HEK293 (cell line): ENCODE results near the gene GFOD1.

Source experiments
- CTCF ChIA-PET: fragments of 350-600 bp; formaldehyde crosslinking; extraction: SDS; loops from one replicate; lab custom pipeline; 2021; ENCODE audit warnings: antibody characterized with exemption; lab: Yijun Ruan, JAX
- POLR2A ChIA-PET: fragments of 300-600 bp; formaldehyde crosslinking; extraction: SDS; loops from one replicate; lab custom pipeline; 2020; ENCODE audit warnings: antibody characterized with exemption, inconsistent platforms; lab: Yijun Ruan, JAX
- H3K27ac ChIP-seq: fragments of 200-500 bp; sonication (Bioruptor generic); 2 replicates; pipeline ENCODE4 v1.5.1; 2014; ENCODE audit warnings: low read depth, low read length, control low read depth, inconsistent platforms; ENCODE audit errors: extremely low read depth
- H3K36me3 ChIP-seq, 2 experiments: fragments of 200-500 bp in 1 of 2; sonication (Bioruptor generic) in 1 of 2; 1 replicate in 1 of 2; 2 replicates in 1 of 2; pipeline ENCODE4 v1.5.1; 2014 to 2017; ENCODE audit warnings: inconsistent platforms in 2 of 2, low read length in 2 of 2; ENCODE audit not compliant: control insufficient read depth in 2 of 2, insufficient read depth in 1 of 2
- H3K4me1 ChIP-seq: fragments of 200-500 bp; sonication (Bioruptor generic); 2 replicates; pipeline ENCODE4 v1.5.1; 2014; ENCODE audit warnings: mild to moderate bottlenecking, low read length, inconsistent platforms; ENCODE audit not compliant: control insufficient read depth, insufficient read depth
- H3K4me3 ChIP-seq: 2 replicates; pipeline ENCODE4 v1.5.1; 2011; ENCODE audit warnings: low read depth, mild to moderate bottlenecking, control low read depth, low read length, moderate library complexity
- H3K9me3 ChIP-seq: fragments of 200-500 bp; sonication (Bioruptor generic); 2 replicates; pipeline ENCODE4 v1.5.1; 2014; ENCODE audit warnings: low read depth, low read length, inconsistent platforms; ENCODE audit not compliant: control insufficient read depth, insufficient read depth
- PRDM1 ChIP-seq: fragments of 450-650 bp; formaldehyde crosslinking; IDR thresholded peaks from 2 replicates; pipeline ENCODE4; 2016; ENCODE audit warnings: missing biosample characterization, missing genetic modification characterization
- ZFP3 ChIP-seq: fragments of 450-650 bp; formaldehyde crosslinking; IDR thresholded peaks from 2 replicates; pipeline ENCODE4 v1.5.1; 2016; ENCODE audit warnings: low read depth, missing biosample characterization, missing genetic modification characterization
- ZNF366 ChIP-seq: fragments of 450-650 bp; formaldehyde crosslinking; conservative IDR thresholded peaks from 2 replicates; pipeline ENCODE4 v1.5.1; 2016; ENCODE audit warnings: missing biosample characterization, missing genetic modification characterization
- ZNF518A ChIP-seq: fragments of 450-650 bp; formaldehyde crosslinking; conservative IDR thresholded peaks from 2 replicates; pipeline ENCODE4 v1.5.1; 2016; ENCODE audit warnings: low read depth, missing biosample characterization, missing genetic modification characterization
- ZNF544 ChIP-seq: fragments of 450-650 bp; formaldehyde crosslinking; IDR thresholded peaks from 2 replicates; pipeline ENCODE4 v1.5.0; 2017; ENCODE audit warnings: missing biosample characterization, missing genetic modification characterization
- ZNF585B ChIP-seq: fragments of 450-650 bp; formaldehyde crosslinking; IDR thresholded peaks from 2 replicates; pipeline ENCODE4 v1.5.1; 2016; ENCODE audit warnings: missing biosample characterization, missing genetic modification characterization
- ZNF624 ChIP-seq: fragments of 450-650 bp; formaldehyde crosslinking; IDR thresholded peaks from 2 replicates; pipeline ENCODE4 v1.5.1; 2017; ENCODE audit warnings: missing biosample characterization, missing genetic modification characterization
- ZNF830 ChIP-seq: fragments of 450-650 bp; IDR thresholded peaks from 2 replicates; pipeline ENCODE4 v1.5.0; 2018; ENCODE audit warnings: missing biosample characterization, missing genetic modification characterization, low read depth, mild to moderate bottlenecking, moderate library complexity
- ZSCAN4 ChIP-seq: fragments of 450-650 bp; formaldehyde crosslinking; IDR thresholded peaks from 2 replicates; pipeline ENCODE4 v1.5.1; 2017; ENCODE audit warnings: missing biosample characterization, missing genetic modification characterization
- TF ChIP-seq, protein P1 (sequence below): fragments of 450-650 bp; formaldehyde crosslinking; IDR thresholded peaks from 2 replicates; pipeline ENCODE4 v1.5.1; 2017; ENCODE audit warnings: missing biosample characterization, missing genetic modification characterization
- TF ChIP-seq, protein P2 (sequence below): fragments of 450-650 bp; formaldehyde crosslinking; IDR thresholded peaks from 2 replicates; pipeline ENCODE4 v1.5.1; 2017; ENCODE audit warnings: missing biosample characterization, missing genetic modification characterization
- TF ChIP-seq, protein P3 (sequence below): fragments of 450-650 bp; formaldehyde crosslinking; IDR thresholded peaks from 2 replicates; pipeline ENCODE4 v1.5.1; 2016; ENCODE audit warnings: missing biosample characterization, missing genetic modification characterization, low read depth

Gene GFOD1

GRCh38 chr6:13500264-13500663 lies 12.9 kb upstream of the GFOD1 start:
- H3K4me1 ChIP-seq: peaks cover 9% of the 10 kb centered on the region
- ChIA-PET POLR2A (no interaction called here), CTCF (interaction anchor here (0.9 kb wide), 1 partner anchor 16 kb away, joined by 3 read pairs; no protein-coding TSS in a partner anchor)
- no peaks in the 10 kb centered on the region for H3K9me3 ChIP-seq
- H3K36me3 ChIP-seq: no peaks in the 10 kb centered on the region
- H3K27ac ChIP-seq: no peak overlapping the region
- no peak overlapping the region for H3K4me3 ChIP-seq
- TF ChIP-seq, protein P1, sequence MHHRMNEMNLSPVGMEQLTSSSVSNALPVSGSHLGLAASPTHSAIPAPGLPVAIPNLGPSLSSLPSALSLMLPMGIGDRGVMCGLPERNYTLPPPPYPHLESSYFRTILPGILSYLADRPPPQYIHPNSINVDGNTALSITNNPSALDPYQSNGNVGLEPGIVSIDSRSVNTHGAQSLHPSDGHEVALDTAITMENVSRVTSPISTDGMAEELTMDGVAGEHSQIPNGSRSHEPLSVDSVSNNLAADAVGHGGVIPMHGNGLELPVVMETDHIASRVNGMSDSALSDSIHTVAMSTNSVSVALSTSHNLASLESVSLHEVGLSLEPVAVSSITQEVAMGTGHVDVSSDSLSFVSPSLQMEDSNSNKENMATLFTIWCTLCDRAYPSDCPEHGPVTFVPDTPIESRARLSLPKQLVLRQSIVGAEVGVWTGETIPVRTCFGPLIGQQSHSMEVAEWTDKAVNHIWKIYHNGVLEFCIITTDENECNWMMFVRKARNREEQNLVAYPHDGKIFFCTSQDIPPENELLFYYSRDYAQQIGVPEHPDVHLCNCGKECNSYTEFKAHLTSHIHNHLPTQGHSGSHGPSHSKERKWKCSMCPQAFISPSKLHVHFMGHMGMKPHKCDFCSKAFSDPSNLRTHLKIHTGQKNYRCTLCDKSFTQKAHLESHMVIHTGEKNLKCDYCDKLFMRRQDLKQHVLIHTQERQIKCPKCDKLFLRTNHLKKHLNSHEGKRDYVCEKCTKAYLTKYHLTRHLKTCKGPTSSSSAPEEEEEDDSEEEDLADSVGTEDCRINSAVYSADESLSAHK (tag by site-specific recombination): peak; percentile 69; the same call in 1 of the 2 replicates
- TF ChIP-seq ZNF544 (tag by site-specific recombination): no peak

- TF ChIP-seq ZNF366 (0 out of 2 replicates have a peak, but pooled peaks have one; percentile 20), ZSCAN4 (peak; percentile 73), ZNF624 (tag by site-specific recombination) (no peak), ZNF585B (no peak), ZFP3 (no peak), ZNF518A (tag by site-specific recombination) (no peak), PRDM1 (peak; percentile 40; the same call in 1 of the 2 replicates), ZNF830 (tag by site-specific recombination) (no peak)
- TF ChIP-seq, protein P2, sequence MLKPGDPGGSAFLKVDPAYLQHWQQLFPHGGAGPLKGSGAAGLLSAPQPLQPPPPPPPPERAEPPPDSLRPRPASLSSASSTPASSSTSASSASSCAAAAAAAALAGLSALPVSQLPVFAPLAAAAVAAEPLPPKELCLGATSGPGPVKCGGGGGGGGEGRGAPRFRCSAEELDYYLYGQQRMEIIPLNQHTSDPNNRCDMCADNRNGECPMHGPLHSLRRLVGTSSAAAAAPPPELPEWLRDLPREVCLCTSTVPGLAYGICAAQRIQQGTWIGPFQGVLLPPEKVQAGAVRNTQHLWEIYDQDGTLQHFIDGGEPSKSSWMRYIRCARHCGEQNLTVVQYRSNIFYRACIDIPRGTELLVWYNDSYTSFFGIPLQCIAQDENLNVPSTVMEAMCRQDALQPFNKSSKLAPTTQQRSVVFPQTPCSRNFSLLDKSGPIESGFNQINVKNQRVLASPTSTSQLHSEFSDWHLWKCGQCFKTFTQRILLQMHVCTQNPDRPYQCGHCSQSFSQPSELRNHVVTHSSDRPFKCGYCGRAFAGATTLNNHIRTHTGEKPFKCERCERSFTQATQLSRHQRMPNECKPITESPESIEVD (tag by site-specific recombination): peak; percentile 43
- TF ChIP-seq, protein P3, sequence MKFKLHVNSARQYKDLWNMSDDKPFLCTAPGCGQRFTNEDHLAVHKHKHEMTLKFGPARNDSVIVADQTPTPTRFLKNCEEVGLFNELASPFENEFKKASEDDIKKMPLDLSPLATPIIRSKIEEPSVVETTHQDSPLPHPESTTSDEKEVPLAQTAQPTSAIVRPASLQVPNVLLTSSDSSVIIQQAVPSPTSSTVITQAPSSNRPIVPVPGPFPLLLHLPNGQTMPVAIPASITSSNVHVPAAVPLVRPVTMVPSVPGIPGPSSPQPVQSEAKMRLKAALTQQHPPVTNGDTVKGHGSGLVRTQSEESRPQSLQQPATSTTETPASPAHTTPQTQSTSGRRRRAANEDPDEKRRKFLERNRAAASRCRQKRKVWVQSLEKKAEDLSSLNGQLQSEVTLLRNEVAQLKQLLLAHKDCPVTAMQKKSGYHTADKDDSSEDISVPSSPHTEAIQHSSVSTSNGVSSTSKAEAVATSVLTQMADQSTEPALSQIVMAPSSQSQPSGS: peak; percentile 76
- TF ChIP-seq, all 188 proteins: peak for 5
- H3K4me1 ChIP-seq: peaks cover 9% of the 10 kb centered on the region
- POLR2A ChIA-PET: interaction anchor here (1.0 to 1.1 kb wide), 3 partner anchors 9 to 105 kb away, joined by 3 read pairs; partner anchors contain the start of gene GFOD1
- no peaks in the 10 kb centered on the region for H3K9me3 ChIP-seq
- H3K27ac ChIP-seq: no peak overlapping the region
- no peak overlapping the region for H3K4me3 ChIP-seq
- H3K36me3 ChIP-seq: no peaks in the 10 kb centered on the region
- CTCF ChIA-PET: interaction anchor here (0.6 to 0.9 kb wide), 5 partner anchors 14 to 134 kb away, joined by 3 read pairs; no protein-coding TSS in a partner anchor
Observed at GRCh38 chr6:13496513-13497190, 9.3 kb upstream of the GFOD1 start.
